Trophoblast cell (in vitro differentiated cells and primary cell): Measurements from ENCODE around the gene DENND1A.

Source experiments
- DNase-seq, 2 donors: peaks; one replicate each; pipeline ENCODE4 v3.0.0-alpha.2; 2016
- H2AFZ ChIP-seq: 2 replicates; pipeline ENCODE4 v1.6.1; 2013; ENCODE audit warnings: low read length, moderate library complexity, mild to moderate bottlenecking; ENCODE audit not compliant: insufficient read depth, poor library complexity
- H2AK5ac ChIP-seq: 2 replicates; pipeline ENCODE4 v1.6.1; 2013; ENCODE audit warnings: mild to moderate bottlenecking, low read length
- H2BK120ac ChIP-seq: 2 replicates; pipeline ENCODE4 v1.6.1; 2013; ENCODE audit warnings: low read length, mild to moderate bottlenecking, moderate library complexity; ENCODE audit not compliant: insufficient read depth, poor library complexity
- H2BK12ac ChIP-seq: 2 replicates; pipeline ENCODE4 v1.6.1; 2013; ENCODE audit warnings: mild to moderate bottlenecking, low read length, moderate library complexity
- H2BK5ac ChIP-seq: 2 replicates; pipeline ENCODE4 v1.6.1; 2013; ENCODE audit warnings: low read length, low read depth, moderate library complexity, mild to moderate bottlenecking; ENCODE audit not compliant: poor library complexity
- H3K14ac ChIP-seq: 2 replicates; pipeline ENCODE4 v1.6.1; 2013; ENCODE audit warnings: mild to moderate bottlenecking, low read length
- H3K18ac ChIP-seq: 2 replicates; pipeline ENCODE4 v1.6.1; 2013; ENCODE audit warnings: mild to moderate bottlenecking, low read length
- H3K23ac ChIP-seq: 2 replicates; pipeline ENCODE4 v1.6.1; 2013; ENCODE audit warnings: low read length
- H3K27ac ChIP-seq: 2 replicates; pipeline ENCODE4 v1.5.1; 2013; ENCODE audit warnings: low read depth, mild to moderate bottlenecking, inconsistent platforms, low read length, moderate library complexity
- H3K27me3 ChIP-seq: 2 replicates; pipeline ENCODE4 v1.6.1; 2013; ENCODE audit warnings: inconsistent platforms, mild to moderate bottlenecking, low read length, moderate library complexity; ENCODE audit not compliant: insufficient read depth
- H3K36me3 ChIP-seq, 2 experiments: 1 replicate in 1 of 2; 2 replicates in 1 of 2; pipeline ENCODE4 v1.6.1; 2013; ENCODE audit warnings: low read length in 2 of 2, mild to moderate bottlenecking in 2 of 2, moderate library complexity in 1 of 2; ENCODE audit not compliant: insufficient read depth in 2 of 2, control insufficient read depth in 1 of 2
- H3K4ac ChIP-seq: 2 replicates; pipeline ENCODE4 v1.6.1; 2013; ENCODE audit warnings: low read depth, mild to moderate bottlenecking, low read length, moderate library complexity
- H3K4me1 ChIP-seq, 2 experiments: 1 replicate in 1 of 2; 2 replicates in 1 of 2; pipeline ENCODE4 v1.6.1; 2013; ENCODE audit warnings: low read length in 2 of 2, mild to moderate bottlenecking in 2 of 2, moderate library complexity in 1 of 2; ENCODE audit not compliant: insufficient read depth in 2 of 2, control insufficient read depth in 1 of 2
- H3K4me2 ChIP-seq: 2 replicates; pipeline ENCODE4 v1.6.1; 2013; ENCODE audit warnings: inconsistent platforms, mild to moderate bottlenecking, low read length, moderate library complexity
- H3K4me3 ChIP-seq: 2 replicates; pipeline ENCODE4 v1.5.1; 2013; ENCODE audit warnings: mild to moderate bottlenecking, low read depth, low read length, inconsistent platforms
- H3K79me1 ChIP-seq: one replicate; pipeline ENCODE4 v1.6.1; 2013; ENCODE audit warnings: low read length
- H3K79me2 ChIP-seq: 2 replicates; pipeline ENCODE4 v1.6.1; 2013; ENCODE audit warnings: low read length, mild to moderate bottlenecking; ENCODE audit not compliant: control insufficient read depth, insufficient read depth, poor library complexity
- H3K9ac ChIP-seq: 2 replicates; pipeline ENCODE4 v1.6.1; 2013; ENCODE audit warnings: mild to moderate bottlenecking, low read length
- H3K9me3 ChIP-seq: 2 replicates; pipeline ENCODE4 v1.6.1; 2013; ENCODE audit warnings: low read depth, mild to moderate bottlenecking, control low read depth, inconsistent platforms, low read length; ENCODE audit not compliant: insufficient read depth
- H4K12ac ChIP-seq: 2 replicates; pipeline ENCODE4 v1.6.1; 2013; ENCODE audit warnings: low read depth, mild to moderate bottlenecking, low read length, moderate library complexity
- H4K8ac ChIP-seq: 2 replicates; pipeline ENCODE4 v1.6.1; 2013; ENCODE audit warnings: low read depth, mild to moderate bottlenecking, low read length, moderate library complexity
- H4K91ac ChIP-seq: one replicate; pipeline ENCODE4 v1.6.1; 2013; ENCODE audit warnings: low read depth, mild to moderate bottlenecking, low read length, moderate library complexity
- WGBS: extraction: QIAGEN DNeasy Blood & Tissue Kit; methylation state at CpG from one replicate; pipeline ENCODE4 v1.1.7; 2013; ENCODE audit warnings: missing lambda C conversion rate; ENCODE audit not compliant: insufficient read length, insufficient coverage; ENCODE audit errors: extremely low coverage; 5-methylcytosine and 5-hydroxymethylcytosine counted together

The DENND1A gene

DNA sequence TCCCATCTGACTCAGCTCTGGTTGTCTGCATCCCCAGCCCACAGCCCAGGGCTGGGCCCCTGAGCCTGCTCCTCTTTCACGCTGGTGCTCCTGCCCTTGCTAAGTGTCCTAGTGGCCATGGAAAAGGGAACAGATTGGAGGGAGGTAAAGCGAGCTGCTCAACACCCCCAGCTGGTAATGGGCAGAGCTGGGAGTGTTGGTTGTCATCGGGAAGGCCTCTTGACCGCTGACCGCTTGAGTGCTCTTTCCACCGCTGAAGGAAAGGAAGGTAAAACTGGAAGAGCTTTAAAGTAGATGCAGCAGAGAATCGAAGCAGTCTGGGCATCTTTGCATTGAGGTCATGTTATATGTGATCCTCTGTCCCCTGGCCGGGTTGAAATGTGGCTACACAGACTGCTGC lies 513.8 kb downstream of the DENND1A start:
- no peak overlapping the region for H2BK5ac ChIP-seq

GRCh38 chr9:123414936-123415930 lies 514.7 kb downstream of the DENND1A start:
- Histone ChIP-seq H3K36me3 (no peaks in the 10 kb centered on the region), H2BK120ac (no peak overlapping the region), H3K14ac (no peak overlapping the region), H4K91ac (no peak overlapping the region), H4K12ac (no peak overlapping the region), H3K4me3 (no peak overlapping the region), H3K23ac (no peak overlapping the region), H3K4ac (no peak overlapping the region), H3K4me2 (no peak overlapping the region), H3K79me1 (no peaks in the 10 kb centered on the region), H2BK12ac (no peak overlapping the region), H2BK5ac (no peak overlapping the region), H3K18ac (no peak overlapping the region), H3K9ac (no peak overlapping the region), H4K8ac (no peak overlapping the region), H3K4me1 (no peaks in the 10 kb centered on the region), H3K27ac (no peak overlapping the region), H3K9me3 (peaks cover 2% of the 10 kb centered on the region), H3K79me2 (no peaks in the 10 kb centered on the region), H3K27me3 (no peaks in the 10 kb centered on the region), H2AFZ (no peak overlapping the region), H2AK5ac (no peak overlapping the region)
- DNase-seq: no peak
- WGBS: no CpG with 5 or more reads among the region's 23 CpGs

More for the DNA sequence above, 513.8 kb downstream of the DENND1A start:
- no peak overlapping the region for H4K91ac ChIP-seq
- no peak overlapping the region for H3K4ac ChIP-seq
- H3K23ac ChIP-seq: no peak overlapping the region
- H2BK120ac ChIP-seq: no peak overlapping the region
- H3K4me3 ChIP-seq: no peak overlapping the region
- H3K14ac ChIP-seq: no peak overlapping the region
- H3K4me2 ChIP-seq: no peak overlapping the region
- no peak overlapping the region for H2BK12ac ChIP-seq
- no peaks in the 10 kb centered on the region for H3K79me2 ChIP-seq
- no peak overlapping the region for H3K18ac ChIP-seq
- no peak overlapping the region for H2AK5ac ChIP-seq
- H4K8ac ChIP-seq: no peak overlapping the region
- H3K27me3 ChIP-seq: no peaks in the 10 kb centered on the region
- no peaks in the 10 kb centered on the region for H3K79me1 ChIP-seq
- WGBS: no CpG with 5 or more reads among the region's 8 CpGs
- no peak overlapping the region for H4K12ac ChIP-seq
- no peaks in the 10 kb centered on the region for H3K36me3 ChIP-seq
- H3K4me1 ChIP-seq: no peaks in the 10 kb centered on the region
- H3K9me3 ChIP-seq: peaks cover 2% of the 10 kb centered on the region
- H3K9ac ChIP-seq: no peak overlapping the region
- no peak overlapping the region for H2AFZ ChIP-seq
- no peak for DNase-seq
- H3K27ac ChIP-seq: no peak overlapping the region

DNA sequence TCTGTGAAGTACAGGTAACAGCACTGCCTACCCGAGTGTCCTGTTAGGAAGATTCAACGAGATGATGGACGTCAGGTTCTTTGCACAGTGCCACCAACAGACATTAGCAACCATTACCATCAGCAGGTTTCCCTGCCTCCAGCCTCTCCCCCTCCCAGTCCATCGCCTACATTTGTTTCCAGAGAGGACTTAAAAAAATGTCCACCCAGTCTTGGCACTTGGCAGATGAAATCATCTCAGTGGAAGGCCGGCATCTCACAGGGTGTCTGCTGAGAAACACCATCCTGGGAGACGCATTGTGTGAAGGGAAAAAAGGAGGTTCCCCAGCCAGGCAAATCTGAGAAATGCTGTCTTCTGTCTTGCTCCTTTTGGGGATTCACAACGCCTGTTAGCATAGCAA lies 515.7 kb downstream of the DENND1A start:
- H3K4me2 ChIP-seq: no peak overlapping the region
- peaks cover 2% of the 10 kb centered on the region for H3K9me3 ChIP-seq
- no peak overlapping the region for H2BK12ac ChIP-seq
- H3K4ac ChIP-seq: no peak overlapping the region
- no peak overlapping the region for H2BK5ac ChIP-seq
- H3K4me1 ChIP-seq: no peaks in the 10 kb centered on the region
- no peak overlapping the region for H3K14ac ChIP-seq
- H3K27me3 ChIP-seq: no peaks in the 10 kb centered on the region
- no peaks in the 10 kb centered on the region for H3K36me3 ChIP-seq
- no peak overlapping the region for H2AFZ ChIP-seq
- H3K9ac ChIP-seq: no peak overlapping the region
- H3K23ac ChIP-seq: no peak overlapping the region
- no peak overlapping the region for H4K8ac ChIP-seq
- H3K79me1 ChIP-seq: no peaks in the 10 kb centered on the region
- no peak overlapping the region for H3K27ac ChIP-seq
- no peak overlapping the region for H4K12ac ChIP-seq
- H4K91ac ChIP-seq: no peak overlapping the region
- no peaks in the 10 kb centered on the region for H3K79me2 ChIP-seq
- no peak overlapping the region for H3K4me3 ChIP-seq
- WGBS: no CpG with 5 or more reads among the region's 7 CpGs
- no peak overlapping the region for H3K18ac ChIP-seq
- DNase-seq: no peak
- no peak overlapping the region for H2BK120ac ChIP-seq
- no peak overlapping the region for H2AK5ac ChIP-seq

DNA sequence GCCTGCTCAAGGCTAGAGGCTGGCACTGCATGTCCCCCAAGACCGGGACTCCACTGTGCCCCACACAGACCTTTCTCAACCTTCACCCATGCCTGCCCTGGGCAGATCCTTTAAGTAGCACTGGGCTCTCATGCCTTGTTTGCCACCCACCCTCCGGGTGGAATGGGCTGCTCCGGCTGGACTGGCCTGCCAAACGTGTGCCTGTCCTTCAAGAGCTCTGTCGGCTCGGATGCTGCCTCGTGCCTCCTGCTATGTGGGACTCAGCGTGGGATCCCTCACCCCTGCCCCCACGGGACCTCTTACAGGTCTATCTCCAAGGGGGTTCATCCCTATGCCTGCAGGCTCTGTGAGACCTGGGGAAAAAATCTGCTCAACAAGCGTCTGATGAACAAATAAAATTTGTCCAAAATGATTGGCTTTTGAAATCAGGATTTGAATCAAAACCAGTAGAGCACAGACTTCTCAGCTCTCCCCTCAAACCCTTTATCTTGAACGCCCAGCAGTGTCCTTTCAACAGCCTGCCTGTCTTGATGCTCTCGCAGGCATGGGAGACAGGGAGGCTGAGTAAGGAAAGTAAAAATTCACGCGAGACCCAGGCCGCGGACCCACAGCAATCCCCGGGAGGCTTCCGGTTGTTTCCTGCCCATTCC lies 517.6 kb downstream of the DENND1A start:
- Histone ChIP-seq H3K14ac (no peak overlapping the region), H4K91ac (no peak overlapping the region), H3K79me1 (no peaks in the 10 kb centered on the region), H2BK120ac (no peak overlapping the region), H3K4me1 (no peaks in the 10 kb centered on the region), H3K9ac (no peak overlapping the region), H2AFZ (no peak overlapping the region), H3K4ac (no peak overlapping the region), H2BK12ac (no peak overlapping the region), H3K4me3 (no peak overlapping the region), H3K27me3 (no peaks in the 10 kb centered on the region), H3K79me2 (no peaks in the 10 kb centered on the region), H3K4me2 (no peak overlapping the region), H4K8ac (no peak overlapping the region), H2AK5ac (no peak overlapping the region), H3K23ac (no peak overlapping the region), H4K12ac (no peak overlapping the region), H3K18ac (no peak overlapping the region), H3K9me3 (no peaks in the 10 kb centered on the region), H3K36me3 (no peaks in the 10 kb centered on the region), H3K27ac (no peak overlapping the region), H2BK5ac (no peak overlapping the region)
- DNase-seq: no peak
- no CpG with 5 or more reads among the region's 18 CpGs for WGBS
